GM12878 (cell line): ENCODE data around the gene AFMID. TPM values are rescaled to one million over a fixed set of nuclear protein-coding genes. Genes with fewer than 3 reads are reported as not detected.

Source experiments
- ATAC-seq: fragments of 200-7000 bp; cut with Tn5 transposase; 3 replicates; pipeline ENCODE4 v1.9.1; 2020; ENCODE audit warnings: mild to moderate bottlenecking, moderate library complexity
- BruUV-seq: library from RNA; stranded (reverse); fragments of 400-500 nt; replicated peaks from 2 replicates; lab custom pipeline; 2021; lab: Mats Ljungman, UMichigan
- CTCF ChIA-PET: fragments of 300-600 bp; sonication (Branson Sonifier 250); formaldehyde crosslinking; extraction: SDS; loops from one replicate; lab custom pipeline; 2021; ENCODE audit warnings: inconsistent platforms; lab: Yijun Ruan, JAX
- POLR2A ChIA-PET: fragments of 350-600 bp; formaldehyde crosslinking; extraction: SDS; loops from one replicate; lab custom pipeline; 2021; ENCODE audit warnings: inconsistent platforms; lab: Charles Lee
- RAD21 ChIA-PET: fragments of 300-600 bp; sonication (Branson Sonifier 250); formaldehyde crosslinking; loops from one replicate; lab custom pipeline; 2023; ENCODE audit warnings: antibody characterized with exemption; ENCODE audit not compliant: unreplicated experiment; lab: Charles Lee
- SMC1A ChIA-PET: fragments of 300-600 bp; sonication (Branson Sonifier 250); formaldehyde crosslinking; loops from one replicate; lab custom pipeline; 2023; ENCODE audit not compliant: unreplicated experiment, uncharacterized antibody; lab: Charles Lee
- DNase-seq: peaks from one replicate; pipeline ENCODE4 v3.0.0-alpha.2; 2011; ENCODE audit warnings: low read depth, low spot score
- FAIRE-seq: peaks from 3 replicates; lab custom pipeline; 2011; peaks lifted over from hg19 to GRCh38; lab: Jason Lieb, UNC
- H2AFZ ChIP-seq: 2 replicates; pipeline ENCODE4 v1.6.0; 2011; ENCODE audit warnings: low read depth, low read length, control low read depth; ENCODE audit not compliant: control insufficient read depth
- H3K27ac ChIP-seq: 2 replicates; pipeline ENCODE4 v1.5.1; 2011; ENCODE audit warnings: control low read depth; ENCODE audit not compliant: control insufficient read depth, insufficient read depth
- H3K27me3 ChIP-seq, 2 experiments: replicated peaks in 1 of 2; 2 replicates each; pipeline versions ENCODE4 v1.6.0 to v1.6.1; 2011; ENCODE audit warnings: low read length in 1 of 2; ENCODE audit not compliant: control insufficient read depth in 2 of 2, insufficient read depth in 2 of 2
- H3K36me3 ChIP-seq, 2 experiments: 2 replicates each; pipeline ENCODE4 v1.5.1; 2011; ENCODE audit warnings: low read length in 1 of 2; ENCODE audit not compliant: control insufficient read depth in 2 of 2, insufficient read depth in 2 of 2
- H3K4me1 ChIP-seq: 2 replicates; pipeline ENCODE4 v1.6.1; 2011; ENCODE audit warnings: mild to moderate bottlenecking, low read length, moderate library complexity, mixed read lengths; ENCODE audit not compliant: control insufficient read depth, insufficient read depth
- H3K4me2 ChIP-seq: 2 replicates; pipeline ENCODE4 v1.6.0; 2011; ENCODE audit warnings: control low read depth; ENCODE audit not compliant: control insufficient read depth, insufficient read depth
- H3K4me3 ChIP-seq: fragments of 200-600 bp; sonication (generic); 2 replicates; pipeline ENCODE4 v1.5.1; 2016
- H3K79me2 ChIP-seq: 2 replicates; pipeline ENCODE4 v1.6.0; 2011; ENCODE audit warnings: low read length; ENCODE audit not compliant: control insufficient read depth, insufficient read depth
- H3K9ac ChIP-seq: 2 replicates; pipeline ENCODE4 v1.8.0; 2011; ENCODE audit warnings: low read length, control low read depth, mixed read lengths; ENCODE audit not compliant: control insufficient read depth, insufficient read depth
- H3K9me3 ChIP-seq: replicated peaks from 3 replicates; pipeline ENCODE4 v1.5.1; 2011; ENCODE audit warnings: mild to moderate bottlenecking, low read length; ENCODE audit not compliant: control insufficient read depth, insufficient read depth
- H4K20me1 ChIP-seq: 2 replicates; pipeline ENCODE4 v1.6.0; 2011; ENCODE audit not compliant: control insufficient read depth, insufficient read depth
- ATF7 ChIP-seq: fragments of 450-650 bp; IDR thresholded peaks from 2 replicates; pipeline ENCODE4 v1.6.1; 2016; ENCODE audit warnings: low read depth, mild to moderate bottlenecking
- BACH1 ChIP-seq: fragments of 450-650 bp; IDR thresholded peaks from 2 replicates; pipeline ENCODE4 v1.6.1; 2017; ENCODE audit warnings: mild to moderate bottlenecking, borderline replicate concordance
- CBFB ChIP-seq: IDR thresholded peaks from 2 replicates; pipeline ENCODE4 v1.6.1; 2016; ENCODE audit warnings: antibody characterized with exemption, low read depth
- CEBPZ ChIP-seq: fragments of 150-350 bp; IDR thresholded peaks from 2 replicates; pipeline ENCODE4 v1.6.1; 2016; ENCODE audit warnings: low read depth, low read length
- DPF2 ChIP-seq: fragments of 450-650 bp; IDR thresholded peaks from 2 replicates; pipeline ENCODE4 v1.6.1; 2017; ENCODE audit warnings: mild to moderate bottlenecking
- MYB ChIP-seq: fragments of 150-350 bp; IDR thresholded peaks from 2 replicates; pipeline ENCODE4 v1.6.1; 2014; ENCODE audit warnings: mild to moderate bottlenecking, low read depth, low read length, borderline replicate concordance
- RB1 ChIP-seq: fragments of 450-650 bp; formaldehyde crosslinking; IDR thresholded peaks from 2 replicates; pipeline ENCODE4 v1.6.1; 2017; ENCODE audit warnings: mild to moderate bottlenecking, borderline replicate concordance
- RBBP5 ChIP-seq: fragments of 200-600 bp; sonication (generic); conservative IDR thresholded peaks from 2 replicates; pipeline ENCODE4 v1.6.1; 2016
- RFX5 ChIP-seq: IDR thresholded peaks from 2 replicates; pipeline ENCODE4 v1.6.1; 2011; ENCODE audit warnings: low read depth, low read length, improper control_type of control experiment
- SMAD1 ChIP-seq: fragments of 450-650 bp; IDR thresholded peaks from 2 replicates; pipeline ENCODE4 v1.6.1; 2018; ENCODE audit warnings: mild to moderate bottlenecking, low read depth; ENCODE audit not compliant: partially characterized antibody
- SPI1 ChIP-seq: IDR thresholded peaks from 2 replicates; pipeline ENCODE4 v1.6.1; 2011; ENCODE audit warnings: low read depth, mild to moderate bottlenecking, low read length, moderate library complexity, borderline replicate concordance; ENCODE audit not compliant: insufficient read depth
- SREBF1 ChIP-seq: IDR thresholded peaks from 2 replicates; pipeline ENCODE4 v1.6.1; 2012; ENCODE audit warnings: mild to moderate bottlenecking, low read length
- SRF ChIP-seq, 2 experiments: IDR thresholded peaks; 2 replicates each; pipeline ENCODE4 v1.6.1; 2011; ENCODE audit warnings: low read depth in 2 of 2, low read length in 2 of 2, mild to moderate bottlenecking in 1 of 2, moderate library complexity in 1 of 2
- STAT1 ChIP-seq: fragments of 450-650 bp; conservative IDR thresholded peaks from 2 replicates; pipeline ENCODE4 v1.6.1; 2014; ENCODE audit warnings: antibody characterized with exemption, mild to moderate bottlenecking
- STAT3 ChIP-seq: IDR thresholded peaks from 2 replicates; pipeline ENCODE4 v1.6.1; 2011; ENCODE audit warnings: low read depth, low read length, improper control_type of control experiment
- WRNIP1 ChIP-seq: IDR thresholded peaks from 2 replicates; pipeline ENCODE4 v1.6.1; 2011; ENCODE audit warnings: low read depth, low read length, improper control_type of control experiment, borderline replicate concordance
- ZBTB40 ChIP-seq: fragments of 450-650 bp; IDR thresholded peaks from 2 replicates; pipeline ENCODE4 v1.6.1; 2016; ENCODE audit warnings: mild to moderate bottlenecking, moderate library complexity, borderline replicate concordance
- WGBS: methylation state at CpG from one replicate; pipeline ENCODE4 v1.1.6; 2016; ENCODE audit warnings: low lambda C conversion rate; ENCODE audit not compliant: insufficient replicate concordance, insufficient coverage; ENCODE audit errors: missing lambda C conversion rate; 5-methylcytosine and 5-hydroxymethylcytosine counted together
- in situ Hi-C: fragments of 300-500 bp; cut with MboI; formaldehyde crosslinking; loops from 9 replicates; pipeline ENCODE4 v1.14.3; 2018; ENCODE audit warnings: mixed read lengths
- intact Hi-C: fragments of 100-400 bp; cut with micrococcal nuclease; formaldehyde crosslinking; loops from one replicate; pipeline ENCODE4 v1.14.2; 2022; ENCODE audit not compliant: unreplicated experiment
- polyA plus RNA-seq, 11 experiments: library from polyadenylated mRNA; depleted of rRNA in 4 of 11; unstranded in 6 of 11; stranded (reverse) in 5 of 11; fragments of >200 nt; fragmentation: Nextera tagmentation in 4 of 11; fragmentation: Illumina TruSeq in 1 of 11; extraction: Ambion mirVana in 4 of 11; extraction: Trizol in 1 of 11; gene quantifications; 1 replicate in 1 of 11; 2 replicates in 10 of 11; pipeline versions ENCODE4 v1.2.1 to v1.2.3, GENCODE V29; 2011 to 2016; ENCODE audit warnings: inconsistent platforms in 2 of 11, missing spikeins in 2 of 11, low read depth in 1 of 11
- total RNA-seq, 4 experiments: library from RNA; depleted of rRNA in 3 of 4; stranded (reverse); fragments of >200 nt in 3 of 4; fragmentation: Illumina TruSeq in 1 of 4; extraction: Trizol in 1 of 4; gene quantifications; 2 replicates each; pipeline versions ENCODE4 v1.2.1 to v1.2.3, GENCODE V29; 2013 to 2021
- TF ChIP-seq, protein P1 (sequence below): fragments of 450-650 bp; IDR thresholded peaks from 2 replicates; pipeline ENCODE4 v1.6.1; 2016; ENCODE audit warnings: mild to moderate bottlenecking

The AFMID gene
- total and polyA plus RNA-seq, 10 of the 15 experiments (the other 5 are each of a cell fraction or from before 2014, with no cell fraction given): 36.1 to 98.8 (median 51.6) TPM

- Histone ChIP-seq H3K27me3 (no peaks in the 10 kb centered on the region), H3K9me3 (no peaks in the 10 kb centered on the region), H3K79me2 (peaks cover 35% of the 10 kb centered on the region), H3K4me1 (peaks cover 15% of the 10 kb centered on the region; the same call in 1 of the 2 replicates), H3K36me3 (peaks cover 3 to 4% of the 10 kb centered on the region in 2 experiments; a peak in 3 of 4 replicates)
- SMC1A ChIA-PET: interaction anchor here (0.5 to 1.1 kb wide), 2 partner anchors 78 to 99 kb away, joined by 3 to 4 read pairs; no protein-coding TSS in a partner anchor
- no TSS peak for BruUV-seq
- intact Hi-C loops (no loop called here), in situ Hi-C loops (no loop called here)
- ATAC-seq (no peak), FAIRE-seq (no peak), DNase-seq (no peak)
- TF ChIP-seq, protein P1, sequence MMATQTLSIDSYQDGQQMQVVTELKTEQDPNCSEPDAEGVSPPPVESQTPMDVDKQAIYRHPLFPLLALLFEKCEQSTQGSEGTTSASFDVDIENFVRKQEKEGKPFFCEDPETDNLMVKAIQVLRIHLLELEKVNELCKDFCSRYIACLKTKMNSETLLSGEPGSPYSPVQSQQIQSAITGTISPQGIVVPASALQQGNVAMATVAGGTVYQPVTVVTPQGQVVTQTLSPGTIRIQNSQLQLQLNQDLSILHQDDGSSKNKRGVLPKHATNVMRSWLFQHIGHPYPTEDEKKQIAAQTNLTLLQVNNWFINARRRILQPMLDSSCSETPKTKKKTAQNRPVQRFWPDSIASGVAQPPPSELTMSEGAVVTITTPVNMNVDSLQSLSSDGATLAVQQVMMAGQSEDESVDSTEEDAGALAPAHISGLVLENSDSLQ: no peak
- TF ChIP-seq SREBF1 (no peak), RB1 (no peak), STAT1 (no peak), CBFB (no peak), RFX5 (no peak), ZBTB40 (no peak), ATF7 (no peak), STAT3 (no peak), CEBPZ (no peak), MYB (no peak), SPI1 (no peak), SMAD1 (no peak), BACH1 (no peak), SRF (IDR thresholded peaks at IDR 0.05; ENCODE audit: low read depth in 2 of 2, low read length in 2 of 2) (no peak), DPF2 (no peak), RBBP5 (no peak), WRNIP1 (no peak)
- TF ChIP-seq, all 136 proteins: peak for 0
- no peak overlapping the region for H3K4me3 ChIP-seq
- CTCF ChIA-PET: interaction anchor here (0.6 to 1.2 kb wide), 5 partner anchors 9 to 101 kb away, joined by 3 to 5 read pairs (median 3); no protein-coding TSS in a partner anchor
- H3K4me2 ChIP-seq: no peak overlapping the region
- no peak overlapping the region for H2AFZ ChIP-seq
- H4K20me1 ChIP-seq: no peaks in the 10 kb centered on the region
- RAD21 ChIA-PET: interaction anchor here (0.7 kb wide), 1 partner anchor 59 kb away, joined by 3 read pairs; no protein-coding TSS in a partner anchor
- WGBS: 91% methylated on average over 10 of the region's 10 CpGs
- H3K9ac ChIP-seq: no peak overlapping the region
- H3K27ac ChIP-seq: no peak overlapping the region
- POLR2A ChIA-PET: interaction anchor here (0.8 to 1.1 kb wide), 2 partner anchors 25 to 164 kb away, joined by 3 read pairs; no protein-coding TSS in a partner anchor
Measured at GRCh38 chr17:78184351-78184750, 2.8 kb upstream of the AFMID start.
